ENCODE measurements around the gene SOCS4. TPM values are rescaled to one million over a fixed set of nuclear protein-coding genes. Genes with fewer than 3 reads are reported as not detected.
"Not testable (repeated sequence)": the region's sequence is repeated elsewhere in the genome, so short reads cannot be mapped to it uniquely, and the experiment has no call there.

SOCS4 gene
- polyA plus RNA-seq, 1 donor = 9.9 TPM

DNA sequence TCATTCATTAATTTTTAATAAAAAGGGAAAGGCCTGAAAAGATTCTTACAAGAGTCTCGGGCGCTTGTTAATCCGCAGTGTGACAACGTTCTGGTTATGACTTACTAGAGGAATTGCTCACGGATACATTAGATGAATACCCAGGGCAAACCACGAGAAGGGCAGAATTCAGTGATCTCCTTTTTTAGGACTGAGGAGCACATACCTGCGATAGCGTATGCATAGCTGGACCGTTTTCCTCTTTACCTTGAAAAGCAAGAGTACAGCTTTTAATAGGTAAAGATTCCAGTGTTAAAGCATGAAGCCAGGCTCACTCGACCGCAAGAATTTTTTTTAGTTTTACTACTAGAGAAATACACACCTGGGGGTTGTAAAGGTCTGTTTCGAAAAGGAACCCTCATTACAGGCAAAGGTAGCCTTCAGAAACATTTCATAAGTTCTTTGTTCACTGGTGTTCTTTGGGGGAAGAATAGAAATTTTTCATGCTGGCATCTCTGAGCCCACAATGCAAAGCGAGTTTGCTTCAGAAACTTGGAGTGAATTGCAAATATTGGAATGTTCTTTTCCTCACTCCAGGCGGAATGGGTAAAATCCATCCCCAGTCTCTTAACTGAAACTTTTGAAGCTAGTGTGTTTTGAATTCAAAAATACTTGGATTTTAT is 25.4 kb downstream of the SOCS4 start:
- no peak for DNase-seq (ENCODE audit: low read depth)

DNA sequence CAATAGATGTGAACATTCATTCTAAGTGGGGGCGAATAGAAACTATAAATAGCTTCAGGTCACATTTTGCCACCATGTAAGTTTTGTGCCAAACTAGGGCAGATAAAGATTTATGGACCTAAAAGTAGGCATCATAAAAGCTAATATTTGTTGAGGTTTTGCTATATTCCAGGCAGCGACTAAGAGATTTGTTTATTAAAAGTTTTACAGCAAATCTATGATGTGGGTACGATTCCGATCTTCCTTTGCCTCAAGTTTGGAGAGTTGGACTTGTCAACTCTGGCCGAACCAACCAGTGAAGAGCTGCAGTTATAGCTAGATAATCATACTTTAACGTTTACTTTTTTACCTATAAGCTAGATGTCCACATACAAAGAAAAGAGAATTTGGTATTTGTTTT is 26.0 kb downstream of the SOCS4 start:
- no peak for DNase-seq (ENCODE audit: low read depth)

DNA sequence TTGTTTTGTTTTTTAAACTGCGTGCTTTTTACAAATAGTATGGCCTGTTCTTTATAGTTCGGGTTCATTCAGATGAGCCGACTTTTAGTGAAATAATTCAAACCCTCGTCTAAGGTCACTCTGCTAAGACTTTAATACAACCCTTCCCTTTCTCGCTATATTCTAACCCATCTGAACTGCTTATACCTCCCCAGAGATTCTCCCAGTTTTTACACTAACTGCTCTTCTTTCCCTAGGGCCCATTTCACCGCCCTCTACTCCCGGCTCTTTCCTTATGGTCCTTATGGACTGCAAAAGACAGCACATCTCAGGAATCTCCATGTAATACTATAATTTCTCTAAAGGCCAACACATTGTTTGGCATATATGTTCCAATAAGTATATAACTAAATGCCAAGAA is 26.5 kb downstream of the SOCS4 start:
- no peak for DNase-seq (ENCODE audit: low read depth)

DNA sequence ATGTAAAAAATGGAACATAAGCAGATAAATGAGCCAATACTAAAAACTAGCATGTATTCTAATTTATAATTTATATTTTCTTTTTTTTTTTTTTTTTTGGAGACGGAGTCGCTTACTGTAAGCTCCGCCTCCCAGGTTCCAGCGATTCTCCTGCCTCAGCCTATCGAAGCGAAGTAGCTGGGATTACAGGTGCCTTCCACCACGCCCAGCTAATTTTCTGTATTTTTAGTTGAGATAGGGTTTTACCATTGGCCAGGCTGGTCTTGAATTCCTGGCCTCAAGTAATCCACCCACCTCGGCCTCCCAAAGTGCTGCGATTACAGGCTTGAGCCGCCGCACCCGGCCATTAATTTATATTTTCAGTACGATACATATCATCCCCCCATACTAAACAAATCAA is 27.1 kb downstream of the SOCS4 start:
- no peak for DNase-seq (ENCODE audit: low read depth)

DNA sequence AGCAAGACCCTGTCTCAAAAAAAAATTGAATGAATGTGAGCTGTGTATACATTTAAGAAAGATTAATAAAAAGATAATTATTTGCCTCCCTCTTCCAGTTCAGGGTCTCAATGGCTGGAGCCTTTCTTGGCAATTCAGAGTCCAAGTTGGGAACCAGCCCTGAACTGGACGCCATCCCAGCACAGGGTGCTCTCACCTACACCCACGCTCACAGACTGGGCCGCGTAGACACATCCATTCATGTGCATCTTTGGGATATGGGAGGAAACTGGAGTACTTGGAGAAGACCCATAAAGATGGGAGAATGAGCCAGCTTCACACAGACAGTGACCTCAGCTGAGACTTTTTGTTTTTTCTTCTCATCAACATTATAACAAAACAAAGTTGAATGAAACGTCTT is 30.9 kb downstream of the SOCS4 start:
- no peak for DNase-seq (ENCODE audit: low read depth)

DNA sequence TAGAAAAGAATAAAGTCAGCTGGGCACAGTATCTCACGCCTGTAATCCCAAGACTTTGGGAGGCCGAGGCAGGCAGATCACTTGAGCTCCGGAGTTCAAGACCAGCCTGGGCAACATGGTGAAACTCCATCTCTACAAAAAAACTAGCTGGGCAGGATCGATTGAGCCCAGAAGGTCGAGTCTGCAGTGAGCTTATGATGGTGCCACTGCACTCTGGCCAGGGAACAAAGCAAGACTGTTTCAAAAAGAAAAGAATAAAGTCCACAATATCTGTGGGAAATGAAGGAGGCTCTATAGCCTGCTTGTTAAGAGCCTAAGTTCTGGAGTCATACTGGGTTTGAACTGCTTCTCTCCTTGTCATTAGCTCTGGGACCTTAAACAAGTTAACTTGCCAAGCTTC is 32.3 kb downstream of the SOCS4 start:
- DNase-seq (ENCODE audit: low read depth) = no peak

DNA sequence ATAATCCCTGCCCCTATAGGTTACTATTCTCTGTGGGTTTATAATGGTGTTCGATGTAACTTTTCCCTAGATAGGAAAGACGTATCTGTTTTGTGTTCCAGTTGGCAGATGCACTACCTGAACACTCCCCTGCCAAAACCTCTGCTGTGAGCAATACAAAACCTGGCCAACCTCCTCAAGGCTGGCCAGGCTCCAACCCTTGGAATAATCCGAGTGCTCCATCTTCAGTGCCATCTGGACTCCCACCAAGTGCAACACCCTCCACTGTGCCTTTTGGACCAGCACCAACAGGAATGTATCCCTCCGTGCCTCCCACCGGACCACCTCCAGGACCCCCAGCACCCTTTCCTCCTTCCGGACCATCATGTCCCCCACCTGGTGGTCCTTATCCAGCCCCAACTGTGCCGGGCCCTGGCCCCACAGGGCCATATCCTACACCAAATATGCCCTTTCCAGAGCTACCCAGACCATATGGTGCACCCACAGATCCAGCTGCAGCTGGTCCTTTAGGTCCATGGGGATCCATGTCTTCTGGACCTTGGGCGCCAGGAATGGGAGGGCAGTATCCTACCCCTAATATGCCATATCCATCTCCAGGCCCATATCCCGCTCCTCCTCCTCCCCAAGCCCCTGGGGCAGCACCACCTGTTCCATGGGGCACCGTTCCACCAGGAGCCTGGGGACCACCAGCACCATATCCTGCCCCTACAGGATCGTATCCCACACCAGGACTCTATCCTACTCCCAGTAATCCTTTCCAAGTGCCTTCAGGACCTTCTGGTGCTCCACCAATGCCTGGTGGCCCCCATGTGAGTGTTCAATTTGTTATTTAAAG is 35.7 kb downstream of the SOCS4 start:
- DNase-seq (ENCODE audit: low read depth) = no peak

DNA sequence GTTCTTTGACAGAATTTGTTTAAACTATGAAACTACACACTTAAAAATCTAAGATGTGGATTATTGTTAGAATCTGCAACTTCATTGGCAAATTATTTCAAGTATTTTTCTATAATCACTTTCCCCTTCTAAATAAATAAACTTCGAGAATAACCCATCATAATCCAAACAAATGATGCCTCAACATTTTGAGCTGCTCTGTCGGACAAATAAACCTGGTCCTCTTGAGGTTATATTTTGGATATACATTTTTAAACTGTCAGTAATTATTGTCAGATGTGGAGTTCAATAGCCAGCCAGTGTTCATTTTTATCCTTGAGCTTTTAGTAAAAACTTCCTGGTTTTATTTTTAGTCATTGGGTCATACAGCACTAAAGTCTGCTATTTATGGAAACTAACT is 37.9 kb downstream of the SOCS4 start:
- not testable (repeated sequence) for DNase-seq (ENCODE audit: low read depth)

DNA sequence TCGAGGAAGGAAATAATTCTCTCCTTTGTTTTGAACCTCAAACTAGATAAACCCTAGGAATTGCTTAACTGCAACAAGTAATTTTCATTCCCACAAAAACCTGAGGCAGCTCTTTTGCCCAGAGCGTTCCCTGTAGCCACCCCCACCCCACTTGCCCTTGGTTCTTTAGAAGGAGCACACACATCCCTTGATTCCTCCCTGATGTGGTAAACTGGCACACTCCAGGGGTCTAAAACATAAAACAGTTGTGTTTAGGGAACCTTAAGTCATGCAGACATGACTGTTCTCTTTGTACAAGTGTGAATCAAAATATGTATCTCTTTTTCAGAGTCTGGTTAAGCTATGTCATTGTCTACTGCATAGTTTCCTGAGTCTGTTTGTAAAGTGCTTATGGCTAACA is 38.4 kb downstream of the SOCS4 start:
- no peak for DNase-seq (ENCODE audit: low read depth)

DNA sequence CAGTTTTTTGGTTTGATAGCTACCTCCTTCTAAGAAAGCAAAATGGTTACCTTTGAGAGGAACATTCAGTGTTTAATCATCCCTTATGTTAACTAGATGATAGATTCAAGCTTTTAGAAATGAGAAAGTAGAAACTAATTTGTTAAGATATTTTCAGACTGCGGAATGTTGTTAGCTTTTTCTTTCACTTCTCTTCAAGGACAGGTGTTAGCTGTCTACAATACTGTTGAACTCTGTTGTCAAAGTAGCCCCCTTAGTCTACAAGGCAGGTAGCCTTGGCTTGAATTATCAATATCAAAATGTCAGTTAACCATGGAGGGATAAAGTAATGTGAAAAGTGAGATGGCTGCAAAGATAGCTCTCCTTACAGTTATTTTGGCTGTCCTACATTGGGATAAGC is 39.2 kb downstream of the SOCS4 start:
- DNase-seq (ENCODE audit: low read depth) = no peak

DNA sequence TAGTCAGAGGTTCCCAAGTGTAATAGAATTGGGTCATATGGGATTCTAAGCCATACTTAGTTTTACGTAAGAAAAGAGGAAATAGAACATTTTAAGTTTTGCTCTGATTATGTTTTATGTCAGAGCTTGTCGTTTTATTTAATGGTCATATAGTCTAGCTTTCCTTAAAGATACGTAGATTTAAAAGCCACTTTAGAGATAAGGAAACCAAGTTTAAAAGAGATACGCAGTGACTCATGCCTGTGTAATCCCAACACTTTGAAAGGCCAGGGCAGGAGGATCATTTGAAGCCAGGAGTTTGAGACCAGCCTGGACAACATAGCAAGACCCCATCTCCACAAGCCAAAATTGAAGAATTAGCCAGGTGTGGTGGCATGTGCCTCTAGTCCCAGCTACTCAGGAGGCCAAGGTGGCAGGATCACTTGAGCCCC is 44.0 kb downstream of the SOCS4 start:
- no peak for DNase-seq (ENCODE audit: low read depth)

DNA sequence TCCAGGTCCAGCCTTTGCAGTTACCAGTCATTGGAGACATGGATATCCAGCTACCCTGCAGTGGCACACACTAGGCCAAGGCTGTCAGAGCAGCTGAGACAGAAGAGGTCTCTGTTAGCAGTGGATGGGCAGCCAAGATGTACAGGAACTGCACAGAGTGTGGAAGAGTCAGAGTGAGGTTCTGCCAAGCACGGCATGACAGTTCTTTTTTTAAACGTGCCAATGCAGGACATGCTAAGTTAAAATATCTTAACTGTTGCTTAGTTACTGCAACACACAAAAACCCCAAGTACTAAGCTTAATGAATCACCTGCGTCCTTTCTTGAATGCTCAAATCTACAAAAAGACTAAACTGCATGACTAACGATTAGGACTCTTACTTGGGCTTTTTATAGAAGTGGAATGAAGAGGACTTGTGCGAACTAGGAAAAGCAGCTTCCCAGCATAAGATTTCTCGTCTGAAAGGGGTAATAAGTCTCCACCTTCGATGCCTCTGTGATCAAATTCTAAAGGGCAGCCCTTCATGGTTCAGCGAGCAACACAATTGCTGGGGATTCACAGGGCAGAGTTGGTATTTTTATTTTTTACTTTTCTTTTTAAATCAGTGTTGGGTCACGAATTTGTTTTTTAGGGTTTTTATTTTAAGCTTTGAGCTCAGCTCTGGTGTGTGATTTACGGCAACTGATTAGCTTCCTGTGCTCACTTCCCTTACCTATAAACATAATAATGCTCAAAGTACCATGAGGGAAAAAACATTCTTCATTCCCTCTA is 45.0 kb downstream of the SOCS4 start:
- DNase-seq (ENCODE audit: low read depth) = no peak

DNA sequence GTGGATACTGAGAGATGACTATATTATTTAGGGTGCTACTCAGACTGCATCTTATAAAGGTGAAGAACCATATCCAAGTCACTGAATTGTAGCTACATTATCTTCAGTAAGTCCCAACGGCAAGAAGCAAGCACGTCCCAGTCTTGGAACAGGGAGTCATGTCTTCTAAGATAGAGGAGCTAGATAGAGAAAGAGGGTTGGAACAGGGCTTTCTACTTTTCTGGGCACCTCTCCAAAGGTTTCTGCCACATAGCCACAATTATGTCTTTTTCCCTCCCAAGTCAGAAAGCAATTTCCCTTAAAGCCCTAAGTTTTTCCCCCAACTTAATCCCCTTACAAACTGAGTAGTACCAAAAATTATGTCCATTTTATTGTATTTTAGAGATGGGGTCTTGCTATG is 46.8 kb downstream of the SOCS4 start:
- no peak for DNase-seq (ENCODE audit: low read depth)

DNA sequence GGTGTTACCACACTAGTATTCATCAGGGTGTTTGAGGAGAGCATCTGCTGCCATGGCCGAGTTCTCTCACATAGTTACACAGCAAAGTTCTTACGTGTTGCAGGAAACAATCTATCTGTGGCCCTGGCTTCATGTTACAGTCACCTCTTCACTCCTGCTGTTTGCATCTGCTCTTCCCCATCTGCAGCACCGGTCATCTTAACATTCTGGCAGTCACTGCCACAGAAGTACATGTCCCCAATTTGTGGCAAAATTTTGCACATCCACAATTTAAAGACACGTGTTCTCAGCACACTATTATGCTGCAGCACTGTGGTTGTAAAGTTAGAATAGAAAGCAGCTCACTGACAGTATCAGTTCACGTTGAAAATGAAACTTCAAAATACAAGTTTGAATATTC is 47.6 kb downstream of the SOCS4 start:
- no peak for DNase-seq (ENCODE audit: low read depth)

DNA sequence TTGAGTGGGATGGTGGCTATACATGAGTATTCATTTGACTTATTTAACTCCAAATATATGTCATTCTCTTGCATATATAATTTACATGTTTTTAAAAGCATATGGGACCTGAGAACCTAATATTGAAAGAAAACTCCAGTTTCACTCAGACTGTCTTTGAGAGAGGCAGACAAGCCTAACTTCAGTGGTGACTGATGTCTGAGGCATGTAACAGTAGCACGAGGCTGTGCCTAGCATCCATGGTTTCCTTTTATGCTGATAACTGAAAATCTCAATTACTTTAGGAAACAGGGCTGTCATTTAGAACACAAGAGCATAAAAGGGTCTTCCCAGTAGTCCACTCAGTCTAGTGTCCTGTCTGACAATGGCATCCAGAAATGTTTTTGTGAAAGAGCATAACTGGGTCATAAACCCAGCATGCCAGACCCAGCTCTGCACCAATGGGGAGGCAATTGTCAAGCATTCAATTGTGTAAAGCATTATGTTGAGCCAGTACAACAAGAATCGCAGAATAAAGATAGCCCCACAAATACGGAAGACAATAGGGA is 48.7 kb downstream of the SOCS4 start:
- DNase-seq (ENCODE audit: low read depth) = no peak

DNA sequence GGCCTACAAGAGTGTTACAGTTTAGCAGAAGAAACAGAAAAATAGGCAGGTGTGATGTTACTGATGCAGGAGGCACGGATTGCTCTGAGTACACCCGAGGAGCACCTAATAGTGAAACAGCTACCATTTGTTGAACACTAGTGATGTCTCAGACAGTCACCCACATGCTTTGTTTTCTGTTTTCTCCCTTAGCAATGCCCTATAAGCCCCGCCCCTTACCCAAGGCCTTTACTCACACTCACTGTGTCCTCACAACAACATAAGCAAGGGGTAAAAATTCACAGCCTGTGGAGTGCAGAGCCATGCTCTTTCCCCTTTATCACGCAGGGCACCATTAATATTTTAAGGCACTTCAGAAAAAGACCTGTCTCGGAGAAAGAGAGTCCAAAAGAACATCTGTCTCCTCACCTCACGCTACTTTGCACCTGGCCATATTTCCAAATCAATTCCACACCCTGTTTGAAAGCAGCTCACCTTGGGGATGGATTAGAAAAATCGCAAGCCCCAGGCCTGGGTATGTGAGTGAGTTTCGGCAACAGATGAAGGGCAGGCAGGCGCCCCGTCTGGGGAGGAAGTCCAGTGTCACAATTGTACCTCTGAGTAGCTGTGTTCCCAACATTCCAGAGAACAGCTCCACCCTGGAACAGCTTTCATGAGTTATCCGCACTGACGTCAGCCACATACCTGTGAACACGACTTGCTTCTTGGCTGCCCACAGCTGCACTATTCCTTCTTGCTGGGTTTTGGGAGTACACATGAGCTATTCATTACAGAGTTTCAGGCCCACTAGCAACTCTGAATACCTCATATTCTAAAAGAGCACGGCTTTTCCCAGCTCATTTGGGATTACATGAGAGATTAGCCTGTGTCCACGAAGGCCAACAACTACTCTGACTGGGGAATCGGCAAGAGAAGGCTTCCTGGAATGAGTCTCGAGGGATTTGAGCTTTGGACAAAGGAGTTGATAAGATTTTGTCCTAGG is 50.4 kb downstream of the SOCS4 start:
- DNase-seq (ENCODE audit: low read depth) = no peak

DNA sequence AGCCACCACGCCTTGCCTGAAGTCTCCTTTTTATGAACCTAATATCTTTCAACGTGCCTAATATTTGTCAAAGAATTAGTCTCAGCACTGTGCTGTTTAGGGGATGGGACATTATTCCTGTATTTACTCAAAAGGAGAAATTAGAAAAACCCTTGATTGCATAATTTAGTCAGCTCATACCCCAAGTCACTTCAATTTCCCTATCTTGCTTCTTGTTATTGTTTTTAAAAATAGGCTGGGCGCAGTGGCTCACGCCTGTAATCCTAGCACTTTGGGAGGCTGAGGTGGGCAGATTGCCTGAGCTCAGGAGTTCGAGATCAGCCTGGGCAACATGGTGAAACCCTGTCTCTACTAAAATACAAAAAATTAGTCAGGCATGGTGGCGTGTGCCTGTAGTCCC is 52.9 kb downstream of the SOCS4 start:
- DNase-seq (ENCODE audit: low read depth) = not testable (repeated sequence)

DNA sequence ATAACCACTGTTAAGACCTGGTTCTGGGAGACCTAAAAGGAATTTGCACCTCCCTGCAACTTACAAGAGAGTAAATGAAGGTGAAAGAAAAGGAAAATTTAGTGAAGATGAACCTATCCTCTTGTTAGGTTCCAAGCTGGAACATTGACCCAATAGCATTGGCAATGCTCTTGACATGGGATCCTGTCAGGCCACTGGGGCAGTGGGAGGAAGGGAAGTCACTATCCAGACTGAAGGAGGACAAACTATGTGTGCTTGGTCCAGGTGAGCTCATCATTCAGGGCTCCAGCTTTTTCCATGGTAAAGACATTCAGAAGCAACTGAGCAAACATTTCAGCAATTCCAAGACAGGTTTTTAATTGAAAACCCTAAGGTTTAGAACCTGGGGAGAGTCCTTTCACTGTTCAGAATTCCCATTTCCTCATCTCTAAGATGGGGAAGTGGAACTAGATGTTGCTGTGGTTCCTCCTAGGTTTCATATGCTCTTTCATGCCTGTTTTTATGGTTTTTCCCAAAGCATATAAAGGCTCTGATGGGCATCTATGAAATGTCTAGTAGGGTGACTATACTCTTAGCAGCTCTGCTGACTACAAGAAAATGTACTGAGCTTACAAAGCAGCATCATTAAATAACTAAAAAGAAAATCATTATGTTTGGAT is 57.5 kb downstream of the SOCS4 start:
- DNase-seq (ENCODE audit: low read depth) = no peak

DNA sequence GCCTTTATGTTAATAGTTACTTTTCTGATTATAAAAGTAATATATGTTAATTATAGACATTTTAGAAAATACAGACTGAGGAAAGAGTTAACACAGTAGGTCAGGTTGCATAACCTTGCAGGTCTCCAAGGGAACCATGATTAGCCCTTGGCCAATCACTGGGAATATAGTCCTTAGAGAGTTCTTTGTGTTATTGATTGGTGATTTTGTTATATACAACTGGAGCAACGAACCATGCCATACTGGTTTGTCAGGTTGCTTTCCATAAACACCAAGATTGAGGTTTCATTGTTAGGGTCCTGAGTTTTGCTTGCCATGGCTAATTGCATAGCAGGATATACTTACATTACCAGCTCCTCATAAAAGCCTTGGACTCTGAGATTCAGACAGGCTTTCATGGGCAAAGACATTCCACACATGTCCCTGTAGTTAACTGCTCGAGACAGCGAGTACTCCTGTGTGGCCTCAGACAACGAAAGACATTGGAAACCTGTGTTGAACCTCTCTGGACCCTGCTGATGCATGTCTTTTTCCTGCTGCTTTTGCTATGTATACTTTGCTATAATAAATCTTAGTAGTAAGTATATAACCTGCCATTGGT is 58.1 kb downstream of the SOCS4 start:
- DNase-seq (ENCODE audit: low read depth) = no peak

DNA sequence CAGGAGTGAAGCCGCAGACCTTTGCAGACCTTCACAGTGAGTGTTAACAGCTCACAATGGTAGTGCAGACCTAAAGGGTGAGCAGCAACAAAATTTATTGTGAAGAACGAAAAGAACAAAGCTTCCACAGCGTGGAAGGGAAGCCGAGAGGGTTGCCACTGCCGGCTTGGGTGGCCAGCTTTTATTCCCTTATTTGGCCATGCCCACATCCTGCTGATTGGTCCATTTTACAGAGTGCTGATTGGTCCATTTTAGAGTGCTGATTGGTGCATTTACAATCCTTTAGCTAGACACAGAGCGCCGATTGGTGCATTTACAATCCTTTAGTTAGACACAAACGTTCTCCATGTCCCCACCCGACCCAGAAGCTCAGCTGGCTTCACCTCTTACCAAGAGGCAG is 59.9 kb downstream of the SOCS4 start:
- DNase-seq (ENCODE audit: low read depth) = no peak

Measured in forelimb muscle (tissue), 1 donor.